Measurements from ENCODE around the gene PRICKLE4. TPM values are rescaled to one million over a fixed set of nuclear protein-coding genes. Genes with fewer than 3 reads are reported as not detected.

The PRICKLE4 gene
- total and polyA plus RNA-seq, 2 of the 4 experiments (the other 2 are of a cell fraction), result 0.72 TPM; not detected in 1

GRCh38 chr6:41733360-41733706, 47.2 kb upstream of the PRICKLE4 start:
- peak overlapping the region; percentile 84; the same call in 1 of the 2 replicates for H3K27ac ChIP-seq (ENCODE audit: insufficient read depth, low read length)
- no peak overlapping the region for H2BK20ac ChIP-seq (ENCODE audit: low read depth, low read length)
- peaks cover 6 to 23% of the 10 kb centered on the region in 2 experiments; a peak in 2 of 4 replicates for H3K79me1 ChIP-seq (ENCODE audit: low read depth in 1 of 2, low read length in 2 of 2)
- H3K56ac ChIP-seq (ENCODE audit: extremely low read depth, insufficient read depth, low read length), result no peak overlapping the region
- intact Hi-C loops (cut with micrococcal nuclease), result no loop called here
- peak overlapping the region; percentile 51 to 59; a peak in 3 of 4 replicates for H4K8ac ChIP-seq (ENCODE audit: low read depth in 2 of 2, low read length in 2 of 2)
- H3K18ac ChIP-seq (ENCODE audit: low read depth, low read length), result peak overlapping the region; percentile 22; the same call in 1 of the 2 replicates
- H3K4me1 ChIP-seq (ENCODE audit: control insufficient read depth, insufficient read depth, low read length), result peaks cover 18% of the 10 kb centered on the region
- H2AK5ac ChIP-seq (ENCODE audit: low read depth, low read length), result peak overlapping the region; percentile 43
- H3K4me2 ChIP-seq (ENCODE audit: low read depth, low read length), result peak overlapping the region; percentile 78
- H2BK120ac ChIP-seq (ENCODE audit: low read depth, low read length), result peak overlapping the region; percentile 72; the same call in 1 of the 2 replicates
- ChIA-PET CTCF (interaction anchor here (0.6 kb wide), 1 partner anchor 342 kb away, joined by 3 read pairs; no protein-coding TSS in a partner anchor), POLR2A (ENCODE audit: unreplicated experiment) (interaction anchor here (0.6 kb wide), 1 partner anchor 45 kb away, joined by 12 read pairs; no protein-coding TSS in a partner anchor)
- no peaks in the 10 kb centered on the region for H3K27me3 ChIP-seq (ENCODE audit: control insufficient read depth, insufficient read depth, low read length)
- H3K23ac ChIP-seq (ENCODE audit: low read depth, low read length), result no peak overlapping the region
- peak overlapping the region; percentile 60 for H3K14ac ChIP-seq (replicated peaks; ENCODE audit: low read depth, low read length)
- H2BK5ac ChIP-seq (ENCODE audit: low read depth, low read length, poor library complexity, severe bottlenecking), result peak overlapping the region; percentile 71
- H3K36me3 ChIP-seq (ENCODE audit: control insufficient read depth, insufficient read depth, low read length), result no peaks in the 10 kb centered on the region
- ATAC-seq (ENCODE audit: low read depth) (no peak), DNase-seq (no peak)
- H2BK15ac ChIP-seq (ENCODE audit: low read depth, low read length), result no peak overlapping the region
- H4K20me1 ChIP-seq (ENCODE audit: insufficient read depth, low read length), result no peaks in the 10 kb centered on the region
- H4K91ac ChIP-seq (ENCODE audit: insufficient read depth, low read depth, low read length), result peak overlapping the region; percentile 78; the same call in 1 of the 2 replicates
- peak overlapping the region; percentile 82 for H3K4ac ChIP-seq (ENCODE audit: low read depth, low read length)
- peak overlapping the region; percentile 27; the same call in 1 of the 2 replicates for H3K9ac ChIP-seq (ENCODE audit: low read depth, low read length)
- H3K9me3 ChIP-seq (ENCODE audit: control insufficient read depth, insufficient read depth, low read length), result no peaks in the 10 kb centered on the region
- dilution Hi-C loops (cut with HindIII; ENCODE audit: low sequenced_read_pairs, unreplicated experiment), result no loop called here
- no TSS peak for BruUV-seq (replicated peaks)
- H4K5ac ChIP-seq (ENCODE audit: low read depth, low read length), result peak overlapping the region; percentile 35; the same call in 1 of the 2 replicates
- peak overlapping the region; percentile 95 for H2AFZ ChIP-seq (replicated peaks; ENCODE audit: low read length, poor library complexity)
- H3K9me1 ChIP-seq (ENCODE audit: insufficient read depth, low read length), result peaks cover 9% of the 10 kb centered on the region; the same call in 1 of the 2 replicates
- 60% methylated on average over 2 of the region's 11 CpGs; no CpG with 5 or more reads in 1 of the 2 experiments for WGBS, 2 experiments (ENCODE audit: extremely low coverage in 2 of 2, insufficient read length in 1 of 2)
- TF ChIP-seq FOS (IDR thresholded peaks at IDR 0.05; ENCODE audit: low read depth, low read length) (no peak), RAD21 (IDR thresholded peaks at IDR 0.05; ENCODE audit: low read length) (no peak), MAFK (IDR thresholded peaks at IDR 0.05; ENCODE audit: low read depth, low read length) (no peak), NFE2L2 (IDR thresholded peaks at IDR 0.05; ENCODE audit: low read depth, low read length) (no peak), RFX5 (IDR thresholded peaks at IDR 0.05; ENCODE audit: low read depth, low read length) (no peak), CEBPB (IDR thresholded peaks at IDR 0.05; ENCODE audit: low read depth, low read length) (no peak), ELK1 (IDR thresholded peaks at IDR 0.05; ENCODE audit: borderline replicate concordance, low read depth, low read length) (no peak), CHD1 (IDR thresholded peaks at IDR 0.05; ENCODE audit: low read depth, low read length) (no peak), USF2 (IDR thresholded peaks at IDR 0.05; ENCODE audit: low read depth, low read length) (no peak), SMC3 (IDR thresholded peaks at IDR 0.05; ENCODE audit: low read depth, low read length) (no peak), BHLHE40 (IDR thresholded peaks at IDR 0.05; ENCODE audit: low read depth, low read length) (no peak), RCOR1 (IDR thresholded peaks at IDR 0.05; ENCODE audit: insufficient replicate concordance, low read length) (no peak), MXI1 (IDR thresholded peaks at IDR 0.05; ENCODE audit: borderline replicate concordance, low read depth, low read length) (no peak)
- TF ChIP-seq, protein P1, sequence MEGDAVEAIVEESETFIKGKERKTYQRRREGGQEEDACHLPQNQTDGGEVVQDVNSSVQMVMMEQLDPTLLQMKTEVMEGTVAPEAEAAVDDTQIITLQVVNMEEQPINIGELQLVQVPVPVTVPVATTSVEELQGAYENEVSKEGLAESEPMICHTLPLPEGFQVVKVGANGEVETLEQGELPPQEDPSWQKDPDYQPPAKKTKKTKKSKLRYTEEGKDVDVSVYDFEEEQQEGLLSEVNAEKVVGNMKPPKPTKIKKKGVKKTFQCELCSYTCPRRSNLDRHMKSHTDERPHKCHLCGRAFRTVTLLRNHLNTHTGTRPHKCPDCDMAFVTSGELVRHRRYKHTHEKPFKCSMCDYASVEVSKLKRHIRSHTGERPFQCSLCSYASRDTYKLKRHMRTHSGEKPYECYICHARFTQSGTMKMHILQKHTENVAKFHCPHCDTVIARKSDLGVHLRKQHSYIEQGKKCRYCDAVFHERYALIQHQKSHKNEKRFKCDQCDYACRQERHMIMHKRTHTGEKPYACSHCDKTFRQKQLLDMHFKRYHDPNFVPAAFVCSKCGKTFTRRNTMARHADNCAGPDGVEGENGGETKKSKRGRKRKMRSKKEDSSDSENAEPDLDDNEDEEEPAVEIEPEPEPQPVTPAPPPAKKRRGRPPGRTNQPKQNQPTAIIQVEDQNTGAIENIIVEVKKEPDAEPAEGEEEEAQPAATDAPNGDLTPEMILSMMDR (conservative IDR thresholded peaks at IDR 0.05; ENCODE audit: low read depth, low read length), result no peak
- in situ Hi-C loops (cut with MboI; ENCODE audit: low sequenced_read_pairs), result no loop called here
- H3K4me3 ChIP-seq (ENCODE audit: insufficient read depth, low read depth, low read length), result peak overlapping the region; percentile 88
- H2AK9ac ChIP-seq (replicated peaks; ENCODE audit: low read depth, low read length, poor library complexity), result peak overlapping the region; percentile 35
